LNCaP clone FGC (cell line): ENCODE data around the gene AOPEP.

ENCODE experiments used
- DNase-seq: peaks from one replicate; pipeline ENCODE4 v3.0.0-alpha.2; 2011; ENCODE audit warnings: low read depth
- H3K4me3 ChIP-seq: 2 replicates; pipeline ENCODE4 v1.5.1; 2011; ENCODE audit warnings: mild to moderate bottlenecking, low read depth, low read length, control low read depth
- CTCF ChIP-seq: IDR thresholded peaks from 2 replicates; pipeline ENCODE4 v1.5.1; 2012; ENCODE audit warnings: mild to moderate bottlenecking; ENCODE audit not compliant: control insufficient read depth, insufficient read depth; ENCODE audit errors: extremely low read depth

The AOPEP gene

GRCh38 chr9:95076696-95077052 is 350.2 kb downstream of the AOPEP start:
- no peak for DNase-seq
- no peak for TF ChIP-seq CTCF
- no peak overlapping the region for H3K4me3 ChIP-seq

GRCh38 chr9:95077053-95077765 is 350.7 kb downstream of the AOPEP start:
- DNase-seq, result no peak
- no peak overlapping the region for H3K4me3 ChIP-seq
- no peak for TF ChIP-seq CTCF

- H3K4me3 ChIP-seq, result no peak overlapping the region
- DNase-seq, result no peak
- TF ChIP-seq CTCF, result no peak
Observed at GRCh38 chr9:95077766-95078370, 351.4 kb downstream of the AOPEP start.

GRCh38 chr9:95078511-95078910 is 352.0 kb downstream of the AOPEP start:
- no peak for TF ChIP-seq CTCF
- H3K4me3 ChIP-seq, result no peak overlapping the region
- DNase-seq, result no peak

- TF ChIP-seq CTCF, result 0 out of 2 replicates have a peak, but pooled peaks have one; percentile 9
- no peak overlapping the region for H3K4me3 ChIP-seq
- no peak for DNase-seq
Observed at GRCh38 chr9:95078939-95079338, 352.4 kb downstream of the AOPEP start.

GRCh38 chr9:95079461-95079860 is 353.0 kb downstream of the AOPEP start:
- no peak overlapping the region for H3K4me3 ChIP-seq
- DNase-seq, result no peak
- TF ChIP-seq CTCF, result no peak
